ENCODE measurements around the gene MS4A2.
"Not testable (repeated sequence)": the region's sequence is repeated elsewhere in the genome, so short reads cannot be mapped to it uniquely, and the experiment has no call there.

MS4A2 gene

GRCh38 chr11:60104471-60105115 lies 16.1 kb downstream of the MS4A2 start:
- not testable (repeated sequence) for DNase-seq

- not testable (repeated sequence) for DNase-seq
These were observed 20.2 kb downstream of the MS4A2 start for GRCh38 chr11:60108631-60109030.

GRCh38 chr11:60111793-60112192 lies 23.3 kb downstream of the MS4A2 start:
- no peak for DNase-seq

- DNase-seq = no peak
These were observed 28.7 kb downstream of the MS4A2 start for GRCh38 chr11:60116996-60117790.

- DNase-seq = no peak
These were observed 29.9 kb downstream of the MS4A2 start for GRCh38 chr11:60118338-60118737.

GRCh38 chr11:60119710-60120109 lies 31.2 kb downstream of the MS4A2 start:
- DNase-seq = no peak

GRCh38 chr11:60121264-60121663 lies 32.8 kb downstream of the MS4A2 start:
- no peak for DNase-seq

- DNase-seq = no peak
These were observed 34.1 kb downstream of the MS4A2 start for GRCh38 chr11:60122414-60123036.

GRCh38 chr11:60124802-60125432 lies 36.5 kb downstream of the MS4A2 start:
- no peak for DNase-seq

GRCh38 chr11:60125956-60126585 lies 37.6 kb downstream of the MS4A2 start:
- no peak for DNase-seq

- DNase-seq = no peak
These were observed 38.9 kb downstream of the MS4A2 start for GRCh38 chr11:60127311-60127811.

GRCh38 chr11:60128376-60128775 lies 39.9 kb downstream of the MS4A2 start:
- no peak for DNase-seq

- DNase-seq = not testable (repeated sequence)
These were observed 40.4 kb downstream of the MS4A2 start for GRCh38 chr11:60128866-60129265.

GRCh38 chr11:60129853-60130252 lies 41.4 kb downstream of the MS4A2 start:
- no peak for DNase-seq

- peak; percentile 7 to 31 for DNase-seq
These were observed 42.0 kb downstream of the MS4A2 start for GRCh38 chr11:60130496-60130895.

GRCh38 chr11:60131912-60132311 lies 43.4 kb downstream of the MS4A2 start:
- no peak for DNase-seq

GRCh38 chr11:60133917-60134316 lies 45.5 kb downstream of the MS4A2 start:
- DNase-seq = no peak

GRCh38 chr11:60143768-60144167 lies 55.3 kb downstream of the MS4A2 start:
- no peak for DNase-seq

- DNase-seq = no peak
These were observed 57.2 kb downstream of the MS4A2 start for GRCh38 chr11:60145677-60146076.

Measured in CD4-positive, alpha-beta T cell treated with Interferon alpha-2 for 1 hour (primary cell).